UCSD-AML1 (cell line): ENCODE results near the gene SLITRK2.

Experiments
- DNase-seq: peaks from one replicate; lab custom pipeline; 2025; ENCODE audit not compliant: unreplicated experiment; lab: John Stamatoyannopoulos, UW

The SLITRK2 gene

GRCh38 chrX:145848857-145849256 lies 31.2 kb downstream of the SLITRK2 start:
- no peak for DNase-seq

GRCh38 chrX:145853181-145853580 lies 35.6 kb downstream of the SLITRK2 start:
- DNase-seq: no peak

- no peak for DNase-seq
Measured at GRCh38 chrX:145856181-145856580, 38.6 kb downstream of the SLITRK2 start.

- DNase-seq: no peak
Measured at GRCh38 chrX:145861818-145862217, 44.2 kb downstream of the SLITRK2 start.

- DNase-seq: no peak
Measured at GRCh38 chrX:145865082-145865481, 47.5 kb downstream of the SLITRK2 start.
